ENCODE data around the gene ACE.

The ACE gene

GRCh38 chr17:63476459-63476853, 405 bp upstream of the ACE start:
- no peaks in the 10 kb centered on the region for H3K36me3 Mint-ChIP-seq (ENCODE audit: low read depth)
- no peak overlapping the region for H3K27ac Mint-ChIP-seq
- peak overlapping the region; percentile 49 for H3K4me3 Mint-ChIP-seq
- H3K9me3 Mint-ChIP-seq = no peaks in the 10 kb centered on the region
- DNase-seq = peak; percentile 20
- H3K4me1 Mint-ChIP-seq = peaks cover 8% of the 10 kb centered on the region
- peaks cover 33% of the 10 kb centered on the region for H3K27me3 Mint-ChIP-seq
- ATAC-seq = no peak

GRCh38 chr17:63477480-63478440, 899 bp downstream of the ACE start:
- no peaks in the 10 kb centered on the region for H3K36me3 Mint-ChIP-seq (ENCODE audit: low read depth)
- no peaks in the 10 kb centered on the region for H3K9me3 Mint-ChIP-seq
- no peak for DNase-seq
- H3K27ac Mint-ChIP-seq = no peak overlapping the region
- peak overlapping the region; percentile 67 for H3K4me3 Mint-ChIP-seq
- peaks cover 8% of the 10 kb centered on the region for H3K4me1 Mint-ChIP-seq
- ATAC-seq = no peak
- H3K27me3 Mint-ChIP-seq = peaks cover 33% of the 10 kb centered on the region

GRCh38 chr17:63478814-63479494, 2.1 kb downstream of the ACE start:
- Mint-ChIP-seq H3K27ac (no peak overlapping the region), H3K4me1 (peaks cover 8% of the 10 kb centered on the region), H3K27me3 (peaks cover 33% of the 10 kb centered on the region), H3K9me3 (no peaks in the 10 kb centered on the region), H3K4me3 (peak overlapping the region; percentile 26), H3K36me3 (ENCODE audit: low read depth) (no peaks in the 10 kb centered on the region)
- DNase-seq (peak; percentile 80), ATAC-seq (peak; percentile 83)

- Mint-ChIP-seq H3K4me1 (peaks cover 8% of the 10 kb centered on the region), H3K4me3 (no peak overlapping the region), H3K27me3 (peaks cover 32% of the 10 kb centered on the region), H3K27ac (no peak overlapping the region), H3K36me3 (ENCODE audit: low read depth) (no peaks in the 10 kb centered on the region), H3K9me3 (no peaks in the 10 kb centered on the region)
- ATAC-seq (no peak), DNase-seq (no peak)
Measured at GRCh38 chr17:63479495-63480184, 2.8 kb downstream of the ACE start.

GRCh38 chr17:63480192-63480784, 3.4 kb downstream of the ACE start:
- no peak overlapping the region for H3K27ac Mint-ChIP-seq
- peaks cover 8% of the 10 kb centered on the region for H3K4me1 Mint-ChIP-seq
- H3K36me3 Mint-ChIP-seq (ENCODE audit: low read depth) = no peaks in the 10 kb centered on the region
- H3K4me3 Mint-ChIP-seq = no peak overlapping the region
- peaks cover 27% of the 10 kb centered on the region for H3K27me3 Mint-ChIP-seq
- H3K9me3 Mint-ChIP-seq = no peaks in the 10 kb centered on the region
- DNase-seq (no peak), ATAC-seq (no peak)

- ATAC-seq (no peak), DNase-seq (no peak)
- Mint-ChIP-seq H3K27me3 (peaks cover 21% of the 10 kb centered on the region), H3K36me3 (ENCODE audit: low read depth) (no peaks in the 10 kb centered on the region), H3K4me3 (no peak overlapping the region), H3K9me3 (no peaks in the 10 kb centered on the region), H3K4me1 (peaks cover 8% of the 10 kb centered on the region), H3K27ac (no peak overlapping the region)
Measured at GRCh38 chr17:63480826-63481487, 4.1 kb downstream of the ACE start.

GRCh38 chr17:63481488-63481870, 4.6 kb downstream of the ACE start:
- Mint-ChIP-seq H3K9me3 (no peaks in the 10 kb centered on the region), H3K27me3 (peaks cover 18% of the 10 kb centered on the region), H3K4me3 (no peak overlapping the region), H3K27ac (no peak overlapping the region), H3K36me3 (ENCODE audit: low read depth) (no peaks in the 10 kb centered on the region), H3K4me1 (peaks cover 8% of the 10 kb centered on the region)
- DNase-seq (no peak), ATAC-seq (no peak)

- DNase-seq = no peak
- H3K27ac Mint-ChIP-seq = no peak overlapping the region
- H3K27me3 Mint-ChIP-seq = peaks cover 17% of the 10 kb centered on the region
- no peak overlapping the region for H3K4me3 Mint-ChIP-seq
- no peaks in the 10 kb centered on the region for H3K36me3 Mint-ChIP-seq (ENCODE audit: low read depth)
- H3K4me1 Mint-ChIP-seq = peaks cover 8% of the 10 kb centered on the region
- ATAC-seq = no peak
- H3K9me3 Mint-ChIP-seq = no peaks in the 10 kb centered on the region
Measured at GRCh38 chr17:63482509-63482908, 5.6 kb downstream of the ACE start.

GRCh38 chr17:63483038-63483437, 6.2 kb downstream of the ACE start:
- Mint-ChIP-seq H3K4me3 (no peak overlapping the region), H3K27me3 (peaks cover 11% of the 10 kb centered on the region), H3K4me1 (peaks cover 2% of the 10 kb centered on the region), H3K36me3 (ENCODE audit: low read depth) (no peaks in the 10 kb centered on the region), H3K9me3 (no peaks in the 10 kb centered on the region), H3K27ac (no peak overlapping the region)
- DNase-seq (no peak), ATAC-seq (no peak)

GRCh38 chr17:63483655-63484575, 7.1 kb downstream of the ACE start:
- DNase-seq (no peak), ATAC-seq (no peak)
- no peak overlapping the region for H3K4me3 Mint-ChIP-seq
- H3K9me3 Mint-ChIP-seq = no peaks in the 10 kb centered on the region
- peaks cover 3% of the 10 kb centered on the region for H3K27me3 Mint-ChIP-seq
- no peak overlapping the region for H3K27ac Mint-ChIP-seq
- H3K4me1 Mint-ChIP-seq = no peaks in the 10 kb centered on the region
- no peaks in the 10 kb centered on the region for H3K36me3 Mint-ChIP-seq (ENCODE audit: low read depth)

- H3K4me1 Mint-ChIP-seq = no peaks in the 10 kb centered on the region
- no peaks in the 10 kb centered on the region for H3K27me3 Mint-ChIP-seq
- ATAC-seq (no peak), DNase-seq (no peak)
- no peaks in the 10 kb centered on the region for H3K36me3 Mint-ChIP-seq (ENCODE audit: low read depth)
- no peak overlapping the region for H3K4me3 Mint-ChIP-seq
- H3K9me3 Mint-ChIP-seq = no peaks in the 10 kb centered on the region
- no peak overlapping the region for H3K27ac Mint-ChIP-seq
Measured at GRCh38 chr17:63486317-63487013, 9.6 kb downstream of the ACE start.

- Mint-ChIP-seq H3K4me3 (no peak overlapping the region), H3K27me3 (no peaks in the 10 kb centered on the region), H3K27ac (no peak overlapping the region)
Measured at GRCh38 chr17:63487014-63487339, 10.1 kb downstream of the ACE start.

GRCh38 chr17:63488851-63489250, 12.0 kb downstream of the ACE start:
- ATAC-seq = no peak
- H3K4me1 Mint-ChIP-seq = no peaks in the 10 kb centered on the region
- DNase-seq = no peak
- no peaks in the 10 kb centered on the region for H3K36me3 Mint-ChIP-seq (ENCODE audit: low read depth)
- no peak overlapping the region for H3K4me3 Mint-ChIP-seq
- no peaks in the 10 kb centered on the region for H3K27me3 Mint-ChIP-seq
- no peak overlapping the region for H3K27ac Mint-ChIP-seq
- no peaks in the 10 kb centered on the region for H3K9me3 Mint-ChIP-seq

More at GRCh38 chr17:63487014-63487339, 10.1 kb downstream of the ACE start:
- no peak for ATAC-seq
- DNase-seq = no peak
- Mint-ChIP-seq H3K36me3 (ENCODE audit: low read depth) (no peaks in the 10 kb centered on the region), H3K9me3 (no peaks in the 10 kb centered on the region), H3K4me1 (no peaks in the 10 kb centered on the region)

Measured in activated naive CD8-positive, alpha-beta T cell treated with anti-CD3 and anti-CD28 coated beads, Interleukin-2, amount 50 U/mL, for 24 hours (primary cell).